Spleen (tissue), 11 donors: ENCODE measurements around the gene GLYR1. TPM values are rescaled to one million over a fixed set of nuclear protein-coding genes. Genes with fewer than 3 reads are reported as not detected.

Source experiments
- DNase-seq: peaks from one replicate; pipeline ENCODE4 v3.0.0-alpha.2; 2020
- H3K27ac ChIP-seq, 8 donors: fragments of 200-600 bp; sonication (generic) in 7 of 8; 1 replicate in 4 of 8; 2 replicates in 4 of 8; pipeline versions ENCODE4 v1.5.0 to v1.8.0; 2016 to 2021; ENCODE audit warnings: inconsistent platforms in 4 of 8, mild to moderate bottlenecking in 4 of 8, moderate library complexity in 1 of 8
- H3K27me3 ChIP-seq, 7 donors: fragments of 200-600 bp; sonication (generic) in 6 of 7; replicated peaks in 1 of 7; 1 replicate in 4 of 7; 2 replicates in 3 of 7; pipeline versions ENCODE4 v1.5.0 to v1.8.0; 2016 to 2021; ENCODE audit warnings: inconsistent platforms in 3 of 7, mild to moderate bottlenecking in 1 of 7
- H3K36me3 ChIP-seq, 6 donors: fragments of 200-600 bp; sonication (generic) in 5 of 6; 1 replicate in 4 of 6; 2 replicates in 2 of 6; pipeline versions ENCODE4 v1.5.0 to v1.8.0; 2016 to 2021; ENCODE audit warnings: inconsistent platforms in 2 of 6
- H3K4me1 ChIP-seq, 6 donors: fragments of 200-600 bp; sonication (generic) in 5 of 6; 1 replicate in 3 of 6; 2 replicates in 3 of 6; pipeline versions ENCODE4 v1.5.0 to v1.8.0; 2016 to 2021; ENCODE audit warnings: inconsistent platforms in 3 of 6
- H3K4me3 ChIP-seq, 8 donors: fragments of 200-600 bp; sonication (generic) in 7 of 8; 1 replicate in 4 of 8; 2 replicates in 4 of 8; pipeline versions ENCODE4 v1.5.0 to v1.8.0; 2016 to 2021; ENCODE audit warnings: inconsistent platforms in 4 of 8, mild to moderate bottlenecking in 4 of 8, moderate library complexity in 2 of 8
- H3K9me3 ChIP-seq, 8 donors: fragments of 200-600 bp; sonication (generic) in 7 of 8; 1 replicate in 4 of 8; 2 replicates in 4 of 8; pipeline versions ENCODE4 v1.5.0 to v1.8.0; 2016 to 2021; ENCODE audit warnings: inconsistent platforms in 4 of 8
- CTCF ChIP-seq, 11 experiments: fragments of 200-600 bp in 7 of 11; fragments of 450-650 bp in 4 of 11; sonication (generic) in 4 of 11; IDR thresholded peaks in 8 of 11; conservative IDR thresholded peaks in 3 of 11; 1 replicate in 7 of 11; 2 replicates in 4 of 11; pipeline versions ENCODE4 v1.4.0 to v1.8.0; 2016 to 2021; ENCODE audit warnings: antibody characterized with exemption in 11 of 11, inconsistent platforms in 4 of 11, mild to moderate bottlenecking in 1 of 11
- POLR2A ChIP-seq, 3 donors: fragments of 450-650 bp; IDR thresholded peaks; one replicate each; pipeline ENCODE4 v1.5.1; 2017; ENCODE audit warnings: antibody characterized with exemption in 3 of 3, mild to moderate bottlenecking in 1 of 3
- POLR2AphosphoS5 ChIP-seq, 3 donors: sonication (generic); formaldehyde crosslinking; IDR thresholded peaks; one replicate each; pipeline ENCODE4 v1.5.1; 2017; ENCODE audit warnings: antibody characterized with exemption in 3 of 3
- WGBS, 5 donors: extraction: QIAGEN DNeasy Blood & Tissue Kit in 3 of 5; methylation state at CpG; one replicate each; pipeline versions ENCODE4 v1.1.5 to v1.1.7; 2013 to 2018; 5-methylcytosine and 5-hydroxymethylcytosine counted together
- intact Hi-C: fragments of 100-400 bp; cut with DNase I; formaldehyde crosslinking; loops from one replicate; pipeline ENCODE4 v1.15.0; 2023; ENCODE audit warnings: low total_unique reads
- polyA plus RNA-seq, 3 donors: library from polyadenylated mRNA; stranded (reverse); fragments of 200-250 nt; gene quantifications; one replicate each; pipeline ENCODE4 v1.2.1, GENCODE V29; 2013
- total RNA-seq, 7 donors: library from RNA; depleted of rRNA in 3 of 7; stranded (reverse); fragments of >200 nt in 3 of 7; fragmentation: NEBNext Ultra II Directional in 4 of 7; extraction: Animal tissue kit (Norgen Biotek cat#: 25700) in 4 of 7; gene quantifications; one replicate each; pipeline versions ENCODE4 v1.1.0 to v1.2.1, GENCODE V29; 2016 to 2021
- donor health status: healthy with polysubstance abuse.
- donor health status: DM: no; HTN: no; CAD: no; lungs with moderate emphysema.
- donor health status: DM: no; HTN: no; CAD: no.
- donor health status: Bipolar disorder and iron deficiency.
- donor health status: healthy.
- donor health status: DM: no; HTN: no; CAD: no.
- donor health status: DM: yes; HTN: yes; CAD: no.

GLYR1 gene
- total and polyA plus RNA-seq, 10 donors: 26.6 to 117 (median 62.3) TPM

- intact Hi-C loops: no loop called here
- peaks cover 0 to 56% (median 16%) of the 10 kb centered on the region in 6 donors for H3K36me3 ChIP-seq
- no peaks in the 10 kb centered on the region for H3K9me3 ChIP-seq
- H3K27ac ChIP-seq: no peak within 1 kb of the TSS
- H3K4me3 ChIP-seq: no peak within 1 kb of the TSS
- 77 to 88% (median 86%) methylated on average over 9 to 14 of the region's 14 CpGs for WGBS, 5 donors
- peaks cover 0 to 7% (median 5%) of the 10 kb centered on the region in 6 donors for H3K4me1 ChIP-seq
- H3K27me3 ChIP-seq: no peaks in the 10 kb centered on the region
- peak in 1 of 3 donors; percentile 31 for TF ChIP-seq POLR2AphosphoS5 (IDR thresholded peaks at IDR 0.05)
- TF ChIP-seq POLR2A (IDR thresholded peaks at IDR 0.05): no peak
- DNase-seq: no peak
Observed at GRCh38 chr16:4795181-4795827, 51.8 kb downstream of the GLYR1 start, which contains the start of gene SMIM22. TSS of gene SMIM22 (plus strand) at chr16:4795369. CDS start at chr16:4795735, 366 bp downstream.

GRCh38 chr16:4792951-4793513 is 54.1 kb downstream of the GLYR1 start:
- Histone ChIP-seq H3K4me1 (no peaks in the 10 kb centered on the region), H3K9me3 (no peaks in the 10 kb centered on the region), H3K36me3 (peaks cover 0 to 34% (median 10%) of the 10 kb centered on the region in 6 donors), H3K4me3 (no peak overlapping the region), H3K27me3 (no peaks in the 10 kb centered on the region), H3K27ac (no peak overlapping the region)
- WGBS, 5 donors: 77 to 82% (median 81%) methylated on average over 13 of the region's 13 CpGs
- intact Hi-C loops: no loop called here
- TF ChIP-seq CTCF (IDR thresholded peaks at IDR 0.05 in 8 of 11, conservative IDR thresholded peaks at IDR 0.05 in 3 of 11) (no peak), POLR2AphosphoS5 (IDR thresholded peaks at IDR 0.05) (no peak), POLR2A (IDR thresholded peaks at IDR 0.05) (no peak)
- no peak for DNase-seq

- peaks cover 0 to 13% (median 0%) of the 10 kb centered on the region in 6 donors for H3K36me3 ChIP-seq
- H3K27ac ChIP-seq: no peak overlapping the region
- 48 to 61% (median 55%) methylated on average over 10 of the region's 10 CpGs for WGBS, 5 donors
Observed at GRCh38 chr16:4790871-4791270, 56.2 kb downstream of the GLYR1 start.

GRCh38 chr16:4790261-4790660 is 56.8 kb downstream of the GLYR1 start:
- intact Hi-C loops: no loop called here
- Histone ChIP-seq H3K36me3 (peaks cover 0 to 7% (median 0%) of the 10 kb centered on the region in 6 donors), H3K9me3 (no peaks in the 10 kb centered on the region), H3K4me1 (no peaks in the 10 kb centered on the region), H3K27ac (no peak overlapping the region), H3K4me3 (no peak overlapping the region), H3K27me3 (no peaks in the 10 kb centered on the region)
- 77 to 89% (median 83%) methylated on average over 10 of the region's 10 CpGs for whole genome bisulfite sequencing, 5 donors
- no peak for TF ChIP-seq POLR2A (IDR thresholded peaks at IDR 0.05)
- TF ChIP-seq POLR2AphosphoS5 (IDR thresholded peaks at IDR 0.05): no peak
- TF ChIP-seq CTCF (IDR thresholded peaks at IDR 0.05 in 8 of 11, conservative IDR thresholded peaks at IDR 0.05 in 3 of 11): no peak
- DNase-seq: no peak

More at GRCh38 chr16:4790871-4791270, 56.2 kb downstream of the GLYR1 start:
- no peaks in the 10 kb centered on the region for H3K27me3 ChIP-seq
- H3K4me1 ChIP-seq: no peaks in the 10 kb centered on the region
- no peaks in the 10 kb centered on the region for H3K9me3 ChIP-seq
- no peak for DNase-seq
- TF ChIP-seq CTCF (IDR thresholded peaks at IDR 0.05 in 8 of 11, conservative IDR thresholded peaks at IDR 0.05 in 3 of 11): no peak
- TF ChIP-seq POLR2AphosphoS5 (IDR thresholded peaks at IDR 0.05): no peak
- no peak for TF ChIP-seq POLR2A (IDR thresholded peaks at IDR 0.05)
- intact Hi-C loops: no loop called here
- H3K4me3 ChIP-seq: no peak overlapping the region
